OCI-LY7 (cell line): ENCODE data around the gene SLC4A1AP.

Experiments
- EZH2phosphoT487 ChIP-seq: fragments of 200-600 bp; sonication (generic); IDR thresholded peaks from 2 replicates; pipeline ENCODE4 v1.6.1; 2018; ENCODE audit warnings: low read depth, borderline replicate concordance, mild to moderate bottlenecking, mixed run types, antibody characterized with exemption, low read length, moderate library complexity, mixed read lengths
- TF ChIP-seq, protein P1 (sequence below): fragments of 200-600 bp; sonication (generic); conservative IDR thresholded peaks from 2 replicates; pipeline ENCODE4 v1.5.1; 2014; ENCODE audit warnings: mild to moderate bottlenecking, antibody characterized with exemption, low read length, moderate library complexity, mixed read lengths

DNA sequence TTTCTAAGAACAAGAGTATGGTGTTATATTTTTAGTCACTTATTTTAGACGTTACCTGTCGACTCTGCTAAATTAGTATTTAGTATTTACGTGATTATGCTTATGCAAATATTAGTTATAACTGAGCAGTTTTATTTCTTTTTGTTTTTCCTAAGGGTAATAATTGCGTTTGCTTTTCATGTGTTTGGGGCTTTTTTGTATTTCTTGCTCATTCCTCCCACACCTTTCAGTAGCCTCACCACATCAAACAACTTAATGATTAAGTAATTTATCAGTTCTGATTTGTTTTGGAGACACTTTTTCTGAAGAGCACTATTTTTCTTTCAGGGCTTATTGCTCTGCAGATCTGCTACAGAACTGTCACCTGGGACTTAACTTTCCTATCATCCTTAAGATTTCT is 7.5 kb downstream of the SLC4A1AP start:
- TF ChIP-seq EZH2phosphoT487 = no peak
- TF ChIP-seq, protein P1, sequence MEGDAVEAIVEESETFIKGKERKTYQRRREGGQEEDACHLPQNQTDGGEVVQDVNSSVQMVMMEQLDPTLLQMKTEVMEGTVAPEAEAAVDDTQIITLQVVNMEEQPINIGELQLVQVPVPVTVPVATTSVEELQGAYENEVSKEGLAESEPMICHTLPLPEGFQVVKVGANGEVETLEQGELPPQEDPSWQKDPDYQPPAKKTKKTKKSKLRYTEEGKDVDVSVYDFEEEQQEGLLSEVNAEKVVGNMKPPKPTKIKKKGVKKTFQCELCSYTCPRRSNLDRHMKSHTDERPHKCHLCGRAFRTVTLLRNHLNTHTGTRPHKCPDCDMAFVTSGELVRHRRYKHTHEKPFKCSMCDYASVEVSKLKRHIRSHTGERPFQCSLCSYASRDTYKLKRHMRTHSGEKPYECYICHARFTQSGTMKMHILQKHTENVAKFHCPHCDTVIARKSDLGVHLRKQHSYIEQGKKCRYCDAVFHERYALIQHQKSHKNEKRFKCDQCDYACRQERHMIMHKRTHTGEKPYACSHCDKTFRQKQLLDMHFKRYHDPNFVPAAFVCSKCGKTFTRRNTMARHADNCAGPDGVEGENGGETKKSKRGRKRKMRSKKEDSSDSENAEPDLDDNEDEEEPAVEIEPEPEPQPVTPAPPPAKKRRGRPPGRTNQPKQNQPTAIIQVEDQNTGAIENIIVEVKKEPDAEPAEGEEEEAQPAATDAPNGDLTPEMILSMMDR = no peak
